HT1080 (cell line): Measurements from ENCODE around the gene TTLL9. TPM values are rescaled to one million over a fixed set of nuclear protein-coding genes. Genes with fewer than 3 reads are reported as not detected.

ENCODE experiments used
- DNase-seq: peaks from one replicate; pipeline ENCODE4 v3.0.0-alpha.2; 2015; ENCODE audit warnings: low read depth
- total RNA-seq: library from RNA; depleted of rRNA; stranded (reverse); fragments of >200 nt; shearing (Covaris generic); gene quantifications from 2 replicates; pipeline ENCODE4 v1.2.3, GENCODE V29; 2014

Gene TTLL9
- total RNA-seq, 1 experiment from 2014 or later: not detected

GRCh38 chr20:31836853-31837608 is 33.4 kb upstream of the TTLL9 start:
- peak; percentile 20 for DNase-seq

DNA sequence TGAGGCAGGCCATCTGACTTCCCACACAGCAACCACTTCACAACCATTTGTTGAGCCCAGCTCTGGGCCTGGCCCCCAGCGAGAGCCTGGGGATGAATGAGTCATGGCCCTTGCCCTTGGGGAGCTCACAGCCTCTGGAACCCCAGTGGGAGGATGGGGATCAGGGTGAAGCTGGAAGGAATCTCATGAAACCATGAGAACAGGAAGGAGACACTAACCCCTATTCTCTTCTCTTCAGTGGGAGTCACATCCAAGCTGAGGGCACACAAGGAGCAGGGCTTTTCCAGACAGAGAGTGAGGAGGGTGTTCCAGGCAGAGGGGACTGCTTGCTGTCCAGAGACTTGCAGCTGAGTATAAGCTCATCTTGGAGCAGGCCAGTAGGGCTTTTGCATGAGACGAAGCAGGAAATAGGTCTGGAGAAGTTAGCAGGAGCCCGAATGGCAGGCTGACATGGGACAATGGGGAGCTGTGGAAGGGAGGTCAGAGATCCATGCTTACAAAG is 32.5 kb upstream of the TTLL9 start:
- DNase-seq: peak; percentile 78

- DNase-seq: peak; percentile 41
Observed at GRCh38 chr20:31838646-31839292, 31.7 kb upstream of the TTLL9 start.

DNA sequence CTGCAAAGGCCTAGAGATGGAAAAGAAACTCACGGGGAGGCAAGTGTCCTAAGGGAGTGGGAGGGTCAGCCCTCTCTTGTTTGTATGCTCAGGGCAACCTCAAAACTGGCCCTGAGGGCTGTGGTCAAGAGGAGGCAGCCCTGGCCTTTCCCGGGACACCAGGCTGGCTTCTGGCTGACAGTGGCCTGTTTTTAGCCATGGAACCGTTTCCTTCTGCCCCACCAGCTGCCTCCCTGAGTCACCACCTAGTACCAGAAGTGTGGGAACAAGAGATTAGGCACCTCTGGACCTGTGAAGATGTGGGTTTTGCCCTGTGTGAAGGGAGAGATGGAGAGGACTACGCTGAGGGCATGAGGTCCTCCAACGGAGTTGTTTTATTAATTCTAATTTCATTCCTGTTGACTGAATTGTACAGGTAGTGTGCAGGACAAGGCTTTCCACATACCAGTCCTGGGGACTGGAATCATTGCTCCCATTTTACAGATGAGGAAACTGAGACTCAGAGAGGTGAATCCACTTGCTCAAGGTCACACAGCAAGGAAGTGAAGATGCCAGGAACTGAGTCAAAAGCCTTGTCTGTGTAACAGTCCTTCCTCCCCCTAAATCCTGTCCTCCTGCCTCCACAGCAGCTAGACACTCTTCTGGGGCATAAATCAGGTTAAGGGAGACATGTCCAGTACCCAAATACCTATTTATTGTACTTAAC is 30.5 kb upstream of the TTLL9 start:
- peak; percentile 21 for DNase-seq

GRCh38 chr20:31840906-31841816 is 29.3 kb upstream of the TTLL9 start:
- DNase-seq: no peak

- DNase-seq: peak; percentile 86
Observed at GRCh38 chr20:31841928-31842327, 28.5 kb upstream of the TTLL9 start.

DNA sequence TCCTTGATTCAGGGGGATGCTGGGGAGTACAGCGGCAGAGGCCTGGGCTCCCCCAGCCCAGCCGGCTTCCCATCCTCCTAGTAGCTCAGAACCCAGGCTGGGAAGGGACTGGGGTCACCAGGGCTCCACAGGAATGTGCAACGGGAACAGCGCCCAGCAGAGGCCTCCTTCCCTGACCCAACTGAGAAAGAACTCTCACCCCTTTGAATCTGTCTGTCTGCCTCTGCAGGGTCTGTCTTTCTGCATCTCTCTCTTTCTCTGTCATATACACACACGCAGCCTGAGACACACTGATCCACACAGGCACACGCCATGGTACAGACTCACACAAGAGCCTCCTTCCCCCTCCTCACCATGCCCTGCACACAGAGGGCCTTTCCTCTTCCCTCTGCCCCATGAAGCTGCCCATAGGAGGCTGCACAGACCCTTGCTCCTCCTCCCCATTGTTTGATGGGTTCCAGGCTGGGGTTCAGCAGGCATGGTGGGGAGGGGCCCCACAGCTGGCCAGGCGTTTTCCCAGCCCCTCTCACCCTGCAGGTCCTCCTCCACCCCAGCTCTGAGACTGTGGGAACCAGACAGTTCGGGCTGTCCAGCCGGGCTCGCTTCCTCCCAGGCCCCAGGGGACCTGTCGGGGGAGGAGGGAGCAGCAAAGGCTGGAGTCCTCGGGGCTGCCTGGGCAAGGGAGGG is 27.8 kb upstream of the TTLL9 start:
- DNase-seq: peak; percentile 36

DNA sequence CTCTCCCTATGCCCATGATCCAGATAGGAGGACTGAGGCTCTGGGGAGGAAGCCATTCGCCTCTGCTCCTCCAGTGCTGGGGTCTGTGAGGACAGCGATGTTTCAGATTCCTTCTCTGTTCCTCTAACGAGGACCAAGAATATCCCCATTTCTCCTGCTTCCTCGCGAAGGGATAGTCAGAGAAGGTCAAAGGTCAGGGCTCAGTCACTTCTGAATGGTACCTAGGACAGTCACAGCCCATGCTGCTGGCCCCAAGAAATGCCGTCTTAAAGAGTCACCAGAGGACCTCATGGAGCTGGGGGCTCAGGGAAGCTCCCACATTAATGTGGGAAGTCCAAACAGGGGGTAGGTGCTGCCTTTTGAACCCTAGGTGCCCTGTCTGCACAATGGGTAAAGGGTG is 27.1 kb upstream of the TTLL9 start:
- DNase-seq: no peak

GRCh38 chr20:31843881-31844280 is 26.6 kb upstream of the TTLL9 start:
- DNase-seq: no peak

DNA sequence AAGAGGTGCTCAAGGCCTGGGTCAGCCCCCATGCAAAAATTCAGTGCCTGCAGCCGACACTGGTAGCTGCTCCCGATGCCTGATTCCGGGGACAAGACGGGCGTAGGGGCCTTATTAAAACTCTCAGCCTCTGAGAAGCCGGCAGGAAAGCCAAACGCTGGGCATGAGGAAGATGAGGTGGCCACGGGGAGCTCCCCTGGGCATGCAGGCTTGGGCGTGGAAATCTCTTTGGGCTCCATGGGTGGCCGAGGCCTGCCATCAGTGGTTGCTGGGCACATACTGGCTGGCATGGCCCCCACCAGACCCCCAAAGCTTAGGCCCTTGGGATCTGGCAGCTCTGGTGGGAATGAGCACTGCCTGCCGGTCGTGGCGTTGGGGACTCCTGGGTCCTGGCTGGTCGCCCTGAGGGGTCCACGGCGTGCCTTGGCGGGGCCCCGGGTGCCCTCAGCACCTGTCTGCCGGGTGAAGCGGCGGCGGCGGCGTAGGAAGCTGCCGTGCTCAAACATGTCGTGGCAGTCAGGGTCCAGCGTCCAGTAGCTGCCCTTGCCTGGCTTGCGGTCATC is 25.6 kb upstream of the TTLL9 start:
- no peak for DNase-seq

DNA sequence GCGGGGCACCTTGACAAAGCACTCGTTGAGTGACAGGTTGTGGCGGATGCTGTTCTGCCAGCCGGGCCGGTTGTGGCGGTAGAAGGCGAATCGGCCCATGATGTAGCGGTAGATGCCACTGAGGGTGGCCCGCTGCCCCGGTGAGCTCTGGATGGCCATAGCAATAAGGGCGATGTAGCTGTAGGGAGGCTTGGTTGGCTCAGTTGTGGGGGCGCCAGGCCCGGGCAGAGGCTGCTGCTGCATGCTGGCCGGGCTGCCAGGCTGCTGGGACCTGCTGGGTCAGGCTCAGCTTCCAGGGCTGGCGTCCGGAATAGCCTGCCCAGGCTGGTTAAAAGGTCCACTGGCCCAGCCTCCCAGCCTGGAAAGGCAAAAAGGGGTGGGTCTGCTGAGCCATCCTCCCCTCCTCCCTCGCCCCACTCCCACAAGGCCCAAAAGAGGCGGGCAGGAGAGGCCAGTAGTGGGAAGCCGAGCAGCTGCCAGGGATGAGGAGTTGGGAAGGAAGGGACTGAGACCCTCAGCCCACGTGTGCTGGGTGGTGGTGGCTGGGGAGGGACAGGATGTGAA is 25.1 kb upstream of the TTLL9 start, which contains the start of gene FOXS1:
Gene FOXS1 (minus strand): TSS at position 305 of the 564 bp plus-strand sequence. CDS start 62 bp downstream, at position 243.
- no peak for DNase-seq

- DNase-seq: no peak
Observed at GRCh38 chr20:31846793-31847138, 23.7 kb upstream of the TTLL9 start.

DNA sequence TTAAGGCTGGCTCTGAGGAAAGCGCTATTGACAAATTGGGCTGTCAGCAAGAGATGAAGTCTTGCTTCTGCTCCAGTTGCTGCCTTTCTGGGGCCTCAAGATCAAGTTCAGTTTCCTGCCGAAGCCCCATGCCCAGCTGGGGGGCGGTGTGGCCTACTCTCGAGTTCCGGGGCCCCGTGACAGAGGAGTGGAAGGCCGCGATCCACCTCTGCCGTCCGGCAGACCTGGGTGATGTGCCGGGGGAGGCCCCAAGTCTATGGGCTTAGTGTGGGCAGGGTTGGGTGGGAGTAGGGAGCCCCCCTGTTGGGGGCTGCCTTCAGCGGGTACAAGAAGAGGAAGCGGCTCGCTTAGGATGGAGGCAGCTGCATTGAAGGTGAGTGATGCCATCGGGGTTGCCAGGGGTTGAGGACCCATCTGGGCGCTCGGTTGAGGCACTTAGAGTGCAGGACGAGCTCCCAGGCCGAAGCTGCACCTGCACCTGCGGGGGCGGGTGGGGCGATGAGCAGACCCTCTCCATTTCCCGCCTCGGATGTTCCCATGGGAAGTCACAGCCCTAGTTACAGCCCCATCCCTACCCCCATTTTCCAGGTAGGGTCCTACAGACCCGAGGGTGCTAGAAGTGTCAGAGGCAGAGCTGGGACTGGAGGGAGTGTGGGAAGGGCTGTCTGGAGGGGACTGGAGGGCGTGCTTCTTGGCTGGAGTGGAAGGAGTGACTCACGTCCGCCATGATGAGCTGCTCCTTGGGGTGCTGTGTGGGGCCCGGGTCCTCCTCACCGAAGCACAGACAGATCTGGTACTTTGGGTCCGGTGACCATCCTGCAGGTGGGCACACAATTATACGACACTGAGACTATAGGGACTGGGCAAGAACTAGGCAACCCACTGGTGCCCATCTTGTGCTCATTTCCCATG is 22.1 kb upstream of the TTLL9 start:
- peak; percentile 28 for DNase-seq

- DNase-seq: no peak
Observed at GRCh38 chr20:31849306-31849930, 21.0 kb upstream of the TTLL9 start.

GRCh38 chr20:31851240-31851955 is 19.0 kb upstream of the TTLL9 start:
- DNase-seq: no peak

- no peak for DNase-seq
Observed at GRCh38 chr20:31853481-31853880, 17.0 kb upstream of the TTLL9 start.

DNA sequence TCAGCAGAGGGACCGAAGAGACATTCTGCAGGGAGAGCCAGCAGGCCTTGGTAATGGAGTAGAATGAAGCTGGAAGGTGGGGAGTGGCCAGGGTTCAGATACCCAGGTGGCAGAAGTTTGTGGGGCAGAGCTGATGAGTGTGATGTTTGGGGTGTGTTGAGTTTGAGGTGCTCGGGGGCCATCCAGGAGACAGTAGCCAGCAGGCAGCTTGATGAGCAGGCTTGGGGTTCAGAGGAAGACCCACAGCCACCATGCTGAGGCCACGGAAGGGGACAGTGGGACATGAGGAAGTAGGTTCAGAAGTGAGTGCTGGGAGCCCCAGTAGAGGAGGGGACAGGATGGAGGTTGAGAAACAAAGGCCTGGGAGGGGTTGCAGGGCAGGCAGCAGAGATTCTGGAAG is 13.9 kb upstream of the TTLL9 start:
- DNase-seq: no peak
